Measurements from ENCODE around the gene PEX11G.

Gene PEX11G

DNA sequence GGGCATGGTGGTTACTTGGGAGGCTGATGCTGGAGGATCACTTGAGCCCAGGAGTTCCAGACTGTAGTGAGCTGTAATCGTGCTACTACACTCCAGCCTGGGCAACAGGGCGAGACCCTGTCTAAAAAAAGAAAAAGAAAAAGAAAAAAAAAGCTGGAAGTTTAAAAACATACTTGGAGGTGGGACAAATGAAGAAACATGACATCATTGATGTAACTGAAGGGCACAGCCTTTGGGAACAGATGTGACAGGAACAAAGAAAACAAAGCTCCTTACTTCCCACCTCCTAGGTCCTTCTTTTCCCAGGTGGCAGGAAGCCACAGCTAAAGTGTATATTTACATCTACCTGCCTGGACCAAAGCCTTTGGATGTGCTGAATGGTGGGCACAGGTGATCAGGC is 1.9 kb downstream of the PEX11G start:
- H3K4me2 ChIP-seq (ENCODE audit: low read length): no peak overlapping the region
- H3K18ac ChIP-seq (ENCODE audit: low read length): no peak overlapping the region
- no peak overlapping the region for H3K9ac ChIP-seq (ENCODE audit: low read length)
- no peak overlapping the region for H3K4ac ChIP-seq (ENCODE audit: low read depth, low read length)
- no peak for DNase-seq
- H3K27ac ChIP-seq (ENCODE audit: low read depth, low read length): no peak overlapping the region
- no peak overlapping the region for H3K23ac ChIP-seq (ENCODE audit: low read length)
- peak overlapping the region; percentile 42 for H2BK12ac ChIP-seq (ENCODE audit: low read length)
- WGBS (ENCODE audit: extremely low coverage, insufficient coverage, insufficient read length): no CpG with 5 or more reads among the region's 2 CpGs
- peaks cover 26% of the 10 kb centered on the region for H3K79me1 ChIP-seq (ENCODE audit: low read length)
- H3K4me3 ChIP-seq (ENCODE audit: low read depth, low read length): no peak overlapping the region
- no peak overlapping the region for H2BK5ac ChIP-seq (ENCODE audit: low read depth, low read length, poor library complexity)
- H3K9me3 ChIP-seq (ENCODE audit: insufficient read depth, low read depth, low read length): peaks cover 3% of the 10 kb centered on the region
- no peak overlapping the region for H4K91ac ChIP-seq (ENCODE audit: low read depth, low read length)
- peaks cover 17 to 24% of the 10 kb centered on the region in 2 experiments for H3K4me1 ChIP-seq (ENCODE audit: control insufficient read depth in 1 of 2, insufficient read depth in 2 of 2, low read length in 2 of 2)
- H4K8ac ChIP-seq (ENCODE audit: low read depth, low read length): no peak overlapping the region
- no peak overlapping the region for H2AFZ ChIP-seq (ENCODE audit: insufficient read depth, low read length, poor library complexity)
- H3K14ac ChIP-seq (ENCODE audit: low read length): no peak overlapping the region
- H2BK120ac ChIP-seq (ENCODE audit: insufficient read depth, low read length, poor library complexity): no peak overlapping the region
- H2AK5ac ChIP-seq (ENCODE audit: low read length): no peak overlapping the region
- H3K27me3 ChIP-seq (ENCODE audit: insufficient read depth, low read length): no peaks in the 10 kb centered on the region
- H4K12ac ChIP-seq (ENCODE audit: low read depth, low read length): no peak overlapping the region
- H3K79me2 ChIP-seq (ENCODE audit: control insufficient read depth, insufficient read depth, low read length, poor library complexity): peaks cover 5% of the 10 kb centered on the region
- H3K36me3 ChIP-seq (ENCODE audit: control insufficient read depth in 1 of 2, insufficient read depth in 2 of 2, low read length in 2 of 2): no peaks in the 10 kb centered on the region

DNA sequence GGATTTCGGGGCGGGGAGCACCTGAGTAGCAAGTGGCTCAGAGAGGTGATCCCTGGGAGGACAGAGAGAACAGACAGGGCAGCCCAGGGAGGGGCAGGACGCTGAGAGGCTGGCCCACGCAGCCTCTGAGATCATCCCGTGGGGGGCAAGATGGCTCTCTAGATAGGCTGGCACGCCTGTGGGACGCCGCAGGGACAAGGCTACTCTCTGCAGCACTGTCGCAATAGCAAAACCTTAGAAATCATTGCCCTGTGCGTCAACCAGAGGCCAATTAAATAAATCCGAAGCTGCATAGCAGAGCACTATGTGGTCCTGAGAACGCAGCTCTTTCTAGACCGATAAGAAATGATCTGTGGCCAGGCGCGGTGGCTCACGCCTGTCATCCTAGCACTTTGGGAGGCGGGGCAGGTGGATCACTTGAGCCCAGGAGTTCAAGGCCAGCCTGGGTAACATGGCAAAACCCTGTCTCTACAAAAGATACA is 5.1 kb downstream of the PEX11G start:
- Histone ChIP-seq H4K8ac (ENCODE audit: low read depth, low read length) (peak overlapping the region; percentile 11), H3K4me1 (ENCODE audit: control insufficient read depth in 1 of 2, insufficient read depth in 2 of 2, low read length in 2 of 2) (peaks cover 29 to 40% of the 10 kb centered on the region in 2 experiments), H2BK120ac (ENCODE audit: insufficient read depth, low read length, poor library complexity) (peak overlapping the region; percentile 23), H2AFZ (ENCODE audit: insufficient read depth, low read length, poor library complexity) (no peak overlapping the region), H3K27ac (ENCODE audit: low read depth, low read length) (no peak overlapping the region), H3K9me3 (ENCODE audit: insufficient read depth, low read depth, low read length) (peaks cover 5% of the 10 kb centered on the region), H4K12ac (ENCODE audit: low read depth, low read length) (no peak overlapping the region), H2AK5ac (ENCODE audit: low read length) (peak overlapping the region; percentile 5), H3K14ac (ENCODE audit: low read length) (peak overlapping the region; percentile 12), H3K79me2 (ENCODE audit: control insufficient read depth, insufficient read depth, low read length, poor library complexity) (peaks cover 10% of the 10 kb centered on the region), H3K9ac (ENCODE audit: low read length) (no peak overlapping the region), H3K4me2 (ENCODE audit: low read length) (no peak overlapping the region), H3K79me1 (ENCODE audit: low read length) (peaks cover 42% of the 10 kb centered on the region), H4K91ac (ENCODE audit: low read depth, low read length) (peak overlapping the region; percentile 71), H3K18ac (ENCODE audit: low read length) (peak overlapping the region; percentile 26), H3K23ac (ENCODE audit: low read length) (no peak overlapping the region), H3K27me3 (ENCODE audit: insufficient read depth, low read length) (no peaks in the 10 kb centered on the region), H3K4me3 (ENCODE audit: low read depth, low read length) (no peak overlapping the region), H3K4ac (ENCODE audit: low read depth, low read length) (no peak overlapping the region), H2BK5ac (ENCODE audit: low read depth, low read length, poor library complexity) (no peak overlapping the region), H2BK12ac (ENCODE audit: low read length) (peak overlapping the region; percentile 42), H3K36me3 (ENCODE audit: control insufficient read depth in 1 of 2, insufficient read depth in 2 of 2, low read length in 2 of 2) (no peaks in the 10 kb centered on the region)
- DNase-seq: peak; percentile 53 to 89
- WGBS (ENCODE audit: extremely low coverage, insufficient coverage, insufficient read length): no CpG with 5 or more reads among the region's 17 CpGs

DNA sequence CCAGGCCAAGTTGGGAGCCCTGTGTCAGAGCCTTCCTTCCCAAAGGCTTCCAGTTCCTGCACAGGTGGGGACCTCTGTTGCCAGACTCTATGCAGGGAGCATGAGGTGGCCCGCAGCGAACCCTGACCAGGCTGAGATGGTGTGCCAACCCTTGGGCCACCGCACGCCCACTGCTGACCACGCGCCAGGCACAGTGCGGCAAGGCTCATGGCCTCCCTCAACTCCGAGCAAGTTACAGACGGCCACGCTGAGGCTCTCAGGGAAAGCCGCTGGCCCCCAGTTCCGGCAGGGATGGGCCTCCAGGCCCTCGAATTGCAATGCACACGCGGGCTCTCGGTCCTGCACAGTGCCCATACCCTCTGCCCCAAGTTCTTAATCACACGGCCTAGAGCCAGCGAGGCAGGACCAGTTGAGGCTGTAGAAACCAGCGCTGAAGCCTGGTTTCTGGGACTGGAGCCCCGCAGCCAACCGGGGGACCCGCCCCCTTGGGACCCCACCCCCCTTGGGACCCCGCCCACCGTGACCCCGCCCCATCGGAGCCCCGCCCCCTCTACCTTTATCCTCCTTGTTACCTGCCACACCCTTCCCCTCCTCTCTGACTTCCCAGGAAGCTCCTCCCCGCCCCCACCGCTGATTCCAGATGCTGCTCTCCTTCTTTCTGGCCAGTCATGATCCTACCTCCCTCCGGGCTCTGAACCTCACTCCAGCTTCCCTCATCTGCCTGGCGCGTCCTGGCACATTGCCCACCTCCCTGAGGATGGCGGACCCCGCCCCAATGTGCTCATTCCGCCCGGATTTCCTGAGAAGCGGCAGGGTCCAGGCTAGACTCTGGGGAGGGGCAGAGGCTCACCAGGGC is 6.0 kb downstream of the PEX11G start:
- peak; percentile 27 to 39 for DNase-seq
- peak overlapping the region; percentile 13 for H4K12ac ChIP-seq (ENCODE audit: low read depth, low read length)
- peaks cover 5% of the 10 kb centered on the region for H3K9me3 ChIP-seq (ENCODE audit: insufficient read depth, low read depth, low read length)
- peaks cover 34 to 41% of the 10 kb centered on the region in 2 experiments for H3K4me1 ChIP-seq (ENCODE audit: control insufficient read depth in 1 of 2, insufficient read depth in 2 of 2, low read length in 2 of 2)
- H3K36me3 ChIP-seq (ENCODE audit: control insufficient read depth in 1 of 2, insufficient read depth in 2 of 2, low read length in 2 of 2): peaks cover 0 to 4% of the 10 kb centered on the region in 2 experiments
- no peak overlapping the region for H3K23ac ChIP-seq (ENCODE audit: low read length)
- H3K27ac ChIP-seq (ENCODE audit: low read depth, low read length): no peak overlapping the region
- peak overlapping the region; percentile 97 for H4K91ac ChIP-seq (ENCODE audit: low read depth, low read length)
- no CpG with 5 or more reads among the region's 37 CpGs for WGBS (ENCODE audit: extremely low coverage, insufficient coverage, insufficient read length)
- H2AFZ ChIP-seq (ENCODE audit: insufficient read depth, low read length, poor library complexity): no peak overlapping the region
- H2AK5ac ChIP-seq (ENCODE audit: low read length): peak overlapping the region; percentile 77
- H2BK5ac ChIP-seq (ENCODE audit: low read depth, low read length, poor library complexity): peak overlapping the region; percentile 59
- H3K9ac ChIP-seq (ENCODE audit: low read length): no peak overlapping the region
- peak overlapping the region; percentile 42 for H3K4ac ChIP-seq (ENCODE audit: low read depth, low read length)
- H3K4me2 ChIP-seq (ENCODE audit: low read length): peak overlapping the region; percentile 20
- H4K8ac ChIP-seq (ENCODE audit: low read depth, low read length): peak overlapping the region; percentile 49
- H3K79me2 ChIP-seq (ENCODE audit: control insufficient read depth, insufficient read depth, low read length, poor library complexity): peaks cover 12% of the 10 kb centered on the region
- peaks cover 47% of the 10 kb centered on the region for H3K79me1 ChIP-seq (ENCODE audit: low read length)
- H3K14ac ChIP-seq (ENCODE audit: low read length): peak overlapping the region; percentile 80
- peak overlapping the region; percentile 86 for H2BK12ac ChIP-seq (ENCODE audit: low read length)
- no peaks in the 10 kb centered on the region for H3K27me3 ChIP-seq (ENCODE audit: insufficient read depth, low read length)
- H3K18ac ChIP-seq (ENCODE audit: low read length): peak overlapping the region; percentile 13
- peak overlapping the region; percentile 39 for H2BK120ac ChIP-seq (ENCODE audit: insufficient read depth, low read length, poor library complexity)
- no peak overlapping the region for H3K4me3 ChIP-seq (ENCODE audit: low read depth, low read length)

DNA sequence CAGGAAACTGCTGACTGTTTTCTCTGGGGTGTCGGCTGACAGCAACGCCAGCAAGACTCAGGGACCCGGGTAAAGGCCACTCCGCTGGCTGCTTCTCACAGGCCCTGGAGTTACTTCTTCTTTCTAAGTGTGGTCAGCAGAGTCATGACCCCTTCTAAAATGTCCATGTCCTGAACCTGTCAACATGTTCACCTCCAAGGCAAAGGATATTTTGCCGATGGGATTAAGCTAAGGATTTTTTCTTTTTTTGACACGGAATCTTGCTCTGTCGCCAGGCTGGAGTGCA is 7.9 kb downstream of the PEX11G start:
- Histone ChIP-seq H4K8ac (ENCODE audit: low read depth, low read length) (peak overlapping the region; percentile 24), H3K14ac (ENCODE audit: low read length) (peak overlapping the region; percentile 88), H3K9ac (ENCODE audit: low read length) (no peak overlapping the region), H2AFZ (ENCODE audit: insufficient read depth, low read length, poor library complexity) (peak overlapping the region; percentile 43), H3K79me1 (ENCODE audit: low read length) (peaks cover 61% of the 10 kb centered on the region), H3K4me2 (ENCODE audit: low read length) (no peak overlapping the region), H4K12ac (ENCODE audit: low read depth, low read length) (no peak overlapping the region), H3K4ac (ENCODE audit: low read depth, low read length) (peak overlapping the region; percentile 56), H3K27ac (ENCODE audit: low read depth, low read length) (peak overlapping the region; percentile 95), H2BK5ac (ENCODE audit: low read depth, low read length, poor library complexity) (peak overlapping the region; percentile 96), H4K91ac (ENCODE audit: low read depth, low read length) (peak overlapping the region; percentile 97), H3K4me1 (ENCODE audit: control insufficient read depth in 1 of 2, insufficient read depth in 2 of 2, low read length in 2 of 2) (peaks cover 37 to 50% of the 10 kb centered on the region in 2 experiments), H3K36me3 (ENCODE audit: control insufficient read depth in 1 of 2, insufficient read depth in 2 of 2, low read length in 2 of 2) (peaks cover 7 to 10% of the 10 kb centered on the region in 2 experiments), H2BK12ac (ENCODE audit: low read length) (peak overlapping the region; percentile 83), H3K27me3 (ENCODE audit: insufficient read depth, low read length) (no peaks in the 10 kb centered on the region), H3K18ac (ENCODE audit: low read length) (peak overlapping the region; percentile 60), H2BK120ac (ENCODE audit: insufficient read depth, low read length, poor library complexity) (peak overlapping the region; percentile 91), H2AK5ac (ENCODE audit: low read length) (peak overlapping the region; percentile 89), H3K9me3 (ENCODE audit: insufficient read depth, low read depth, low read length) (peaks cover 7% of the 10 kb centered on the region), H3K4me3 (ENCODE audit: low read depth, low read length) (no peak overlapping the region), H3K23ac (ENCODE audit: low read length) (no peak overlapping the region), H3K79me2 (ENCODE audit: control insufficient read depth, insufficient read depth, low read length, poor library complexity) (peaks cover 12% of the 10 kb centered on the region)
- no CpG with 5 or more reads among the region's 7 CpGs for WGBS (ENCODE audit: extremely low coverage, insufficient coverage, insufficient read length)
- DNase-seq: no peak
